IMR-90 (cell line): ENCODE measurements around the gene SLC25A21. TPM values are rescaled to one million over a fixed set of nuclear protein-coding genes. Genes with fewer than 3 reads are reported as not detected.

Source experiments
- ATAC-seq: fragments of 200-7000 bp; cut with Tn5 transposase; 2 replicates; pipeline ENCODE4 v1.9.1; 2020; ENCODE audit warnings: low read depth, mild to moderate bottlenecking, moderate library complexity
- BruUV-seq: library from RNA; stranded (reverse); fragments of 400-500 nt; replicated peaks from 2 replicates; lab custom pipeline; 2021; lab: Mats Ljungman, UMichigan
- CTCF ChIA-PET: fragments of 300-600 bp; formaldehyde crosslinking; extraction: SDS; loops from one replicate; lab custom pipeline; 2021; ENCODE audit warnings: antibody characterized with exemption; lab: Yijun Ruan, JAX
- POLR2A ChIA-PET: fragments of 300-600 bp; sonication (Branson Sonifier 250); formaldehyde crosslinking; loops from one replicate; lab custom pipeline; 2022; ENCODE audit warnings: antibody characterized with exemption; ENCODE audit not compliant: unreplicated experiment; lab: Charles Lee
- DNase-seq: peaks from one replicate; pipeline ENCODE4 v3.0.0; 2013
- H2AFZ ChIP-seq: replicated peaks from 2 replicates; pipeline ENCODE3; 2013; ENCODE audit warnings: low read length, mild to moderate bottlenecking; ENCODE audit not compliant: poor library complexity
- H2AK5ac ChIP-seq: 2 replicates; pipeline ENCODE4 v1.6.1; 2013; ENCODE audit warnings: low read depth, low read length, inconsistent platforms
- H2AK9ac ChIP-seq: replicated peaks from 2 replicates; pipeline ENCODE3; 2013; ENCODE audit warnings: mild to moderate bottlenecking, low read depth, low read length, moderate library complexity; ENCODE audit not compliant: poor library complexity
- H2BK120ac ChIP-seq: 2 replicates; pipeline ENCODE4 v1.6.1; 2013; ENCODE audit warnings: low read depth, low read length, inconsistent platforms
- H2BK15ac ChIP-seq: 3 replicates; pipeline ENCODE4 v1.6.1; 2013; ENCODE audit warnings: low read depth, low read length, inconsistent platforms
- H2BK20ac ChIP-seq: 2 replicates; pipeline ENCODE4 v1.6.1; 2013; ENCODE audit warnings: low read depth, mild to moderate bottlenecking, inconsistent platforms, low read length, moderate library complexity
- H2BK5ac ChIP-seq: 2 replicates; pipeline ENCODE4 v1.6.1; 2013; ENCODE audit warnings: mild to moderate bottlenecking, low read depth, low read length, inconsistent platforms; ENCODE audit not compliant: poor library complexity, severe bottlenecking
- H3K14ac ChIP-seq: replicated peaks from 2 replicates; pipeline ENCODE4 v1.6.1; 2013; ENCODE audit warnings: low read depth, low read length, inconsistent platforms
- H3K18ac ChIP-seq: 2 replicates; pipeline ENCODE4 v1.6.1; 2013; ENCODE audit warnings: low read depth, low read length, control low read depth
- H3K23ac ChIP-seq: 2 replicates; pipeline ENCODE4 v1.6.1; 2013; ENCODE audit warnings: low read depth, low read length, inconsistent platforms
- H3K27ac ChIP-seq: 2 replicates; pipeline ENCODE4 v1.5.1; 2013; ENCODE audit warnings: mild to moderate bottlenecking, control low read depth, low read length; ENCODE audit not compliant: insufficient read depth
- H3K27me3 ChIP-seq: 2 replicates; pipeline ENCODE4 v1.6.1; 2013; ENCODE audit warnings: low read length; ENCODE audit not compliant: control insufficient read depth, insufficient read depth
- H3K36me3 ChIP-seq: 2 replicates; pipeline ENCODE4 v1.6.1; 2013; ENCODE audit warnings: low read length, mixed read lengths; ENCODE audit not compliant: control insufficient read depth, insufficient read depth
- H3K4ac ChIP-seq: 2 replicates; pipeline ENCODE4 v1.6.1; 2013; ENCODE audit warnings: low read depth, low read length, inconsistent platforms
- H3K4me1 ChIP-seq: 2 replicates; pipeline ENCODE4 v1.6.1; 2013; ENCODE audit warnings: low read length, mixed read lengths; ENCODE audit not compliant: control insufficient read depth, insufficient read depth
- H3K4me2 ChIP-seq: 2 replicates; pipeline ENCODE4 v1.6.1; 2013; ENCODE audit warnings: low read depth, mild to moderate bottlenecking, control low read depth, low read length, moderate library complexity
- H3K4me3 ChIP-seq: 2 replicates; pipeline ENCODE4 v1.5.1; 2013; ENCODE audit warnings: low read depth, mild to moderate bottlenecking, control low read depth, low read length, moderate library complexity; ENCODE audit not compliant: insufficient read depth
- H3K56ac ChIP-seq: 2 replicates; pipeline ENCODE4 v1.6.1; 2013; ENCODE audit warnings: low read length, inconsistent platforms; ENCODE audit not compliant: insufficient read depth; ENCODE audit errors: extremely low read depth
- H3K79me1 ChIP-seq, 2 experiments: 2 replicates each; pipeline ENCODE4 v1.6.1; 2013; ENCODE audit warnings: low read length in 2 of 2, inconsistent platforms in 1 of 2, low read depth in 1 of 2
- H3K9ac ChIP-seq: 2 replicates; pipeline ENCODE4 v1.6.1; 2013; ENCODE audit warnings: low read depth, low read length, control low read depth
- H3K9me1 ChIP-seq: 2 replicates; pipeline ENCODE4 v1.6.1; 2013; ENCODE audit warnings: low read length, inconsistent platforms; ENCODE audit not compliant: insufficient read depth
- H3K9me3 ChIP-seq: 2 replicates; pipeline ENCODE4 v1.6.1; 2013; ENCODE audit warnings: low read length; ENCODE audit not compliant: control insufficient read depth, insufficient read depth
- H4K20me1 ChIP-seq: 2 replicates; pipeline ENCODE4 v1.6.1; 2013; ENCODE audit warnings: low read length, inconsistent platforms; ENCODE audit not compliant: insufficient read depth
- H4K5ac ChIP-seq: 2 replicates; pipeline ENCODE4 v1.6.1; 2013; ENCODE audit warnings: mild to moderate bottlenecking, low read depth, low read length, control low read depth
- H4K8ac ChIP-seq, 2 experiments: 2 replicates each; pipeline ENCODE4 v1.6.1; 2013; ENCODE audit warnings: low read depth in 2 of 2, low read length in 2 of 2, control low read depth in 1 of 2, inconsistent platforms in 1 of 2
- H4K91ac ChIP-seq: 2 replicates; pipeline ENCODE4 v1.6.1; 2013; ENCODE audit warnings: low read depth, low read length, inconsistent platforms; ENCODE audit not compliant: insufficient read depth
- CEBPB ChIP-seq: IDR thresholded peaks from 2 replicates; pipeline ENCODE4 v1.6.1; 2012; ENCODE audit warnings: low read depth, low read length, improper control_type of control experiment
- NFE2L2 ChIP-seq: fragments of 150-350 bp; IDR thresholded peaks from 2 replicates; pipeline ENCODE4 v1.6.1; 2016; ENCODE audit warnings: low read depth, mild to moderate bottlenecking, low read length
- RAD21 ChIP-seq: IDR thresholded peaks from 2 replicates; pipeline ENCODE4 v1.6.1; 2012; ENCODE audit warnings: low read length, improper control_type of control experiment
- RCOR1 ChIP-seq: IDR thresholded peaks from 2 replicates; pipeline ENCODE4 v1.6.1; 2012; ENCODE audit warnings: mild to moderate bottlenecking, low read length, improper control_type of control experiment; ENCODE audit not compliant: insufficient replicate concordance
- WGBS, 2 experiments: methylation state at CpG; one replicate each; pipeline versions ENCODE4 v1.1.5 to v1.1.7; 2013; ENCODE audit warnings: missing lambda C conversion rate in 2 of 2; ENCODE audit not compliant: insufficient read length in 1 of 2; ENCODE audit errors: extremely low coverage in 2 of 2; 5-methylcytosine and 5-hydroxymethylcytosine counted together
- dilution Hi-C: fragments of 300-500 bp; cut with HindIII; formaldehyde crosslinking; loops from one replicate; pipeline ENCODE4 v1.14.3; 2018; ENCODE audit warnings: low sequenced_read_pairs; ENCODE audit not compliant: unreplicated experiment
- in situ Hi-C: fragments of 300-500 bp; cut with MboI; formaldehyde crosslinking; loops from 3 replicates; pipeline ENCODE4 v1.14.3; 2019; ENCODE audit warnings: low sequenced_read_pairs, inconsistent platforms, mixed read lengths
- intact Hi-C: fragments of 100-400 bp; cut with micrococcal nuclease; formaldehyde crosslinking; loops from 2 replicates; pipeline ENCODE4 v1.10.0; 2022
- polyA plus RNA-seq, 3 experiments: library from polyadenylated mRNA; depleted of rRNA; stranded (reverse); fragments of >200 nt; gene quantifications; 2 replicates each; pipeline ENCODE4 v1.2.3, GENCODE V29; 2012; ENCODE audit warnings: low replicate concordance in 1 of 3
- total RNA-seq: library from RNA; depleted of rRNA; stranded (reverse); fragments of >200 nt; gene quantifications from 2 replicates; pipeline ENCODE4 v1.2.3, GENCODE V29; 2012

The SLC25A21 gene
- total and polyA plus RNA-seq, 2 of the 4 experiments (the other 2 are of a cell fraction), result 0.62 to 0.90 TPM

GRCh38 chr14:36659822-36660735, 512.3 kb downstream of the SLC25A21 start (continued):
- TF ChIP-seq RCOR1, result no peak
- TF ChIP-seq CEBPB, result no peak

GRCh38 chr14:36659010-36659821, 513.2 kb downstream of the SLC25A21 start:
- H4K8ac ChIP-seq, result no peak overlapping the region
- no peak overlapping the region for H3K14ac ChIP-seq
- no peak overlapping the region for H3K9ac ChIP-seq
- no peak overlapping the region for H2AFZ ChIP-seq
- DNase-seq (no peak), ATAC-seq (no peak)
- no peak overlapping the region for H3K56ac ChIP-seq
- CTCF ChIA-PET, result interaction anchor here (0.8 kb wide), 2 partner anchors 11 to 590 kb away, joined by 3 read pairs; no protein-coding TSS in a partner anchor
- intact Hi-C loops, result no loop called here
- no peak for TF ChIP-seq NFE2L2
- TF ChIP-seq RAD21, result no peak
- POLR2A ChIA-PET, result no interaction called here
- H4K20me1 ChIP-seq, result no peaks in the 10 kb centered on the region; the same call in 1 of the 2 replicates
- BruUV-seq, result no TSS peak
- dilution Hi-C loops, result no loop called here
- no peak overlapping the region for H2AK5ac ChIP-seq
- 2% methylated on average over 8 of the region's 35 CpGs; no CpG with 5 or more reads in 1 of the 2 experiments for WGBS, 2 experiments
- peaks cover 7% of the 10 kb centered on the region; the same call in 1 of the 2 replicates for H3K4me1 ChIP-seq
- no peak overlapping the region for H3K4me2 ChIP-seq
- H2BK20ac ChIP-seq, result no peak overlapping the region
- H3K79me1 ChIP-seq, result no peaks in the 10 kb centered on the region
- H2BK120ac ChIP-seq, result no peak overlapping the region
- H4K91ac ChIP-seq, result no peak overlapping the region
- H3K9me1 ChIP-seq, result no peaks in the 10 kb centered on the region
- no peak overlapping the region for H2AK9ac ChIP-seq
- H3K36me3 ChIP-seq, result no peaks in the 10 kb centered on the region
- H3K4ac ChIP-seq, result no peak overlapping the region
- peaks cover 99% of the 10 kb centered on the region for H3K27me3 ChIP-seq
- H3K27ac ChIP-seq, result no peak overlapping the region
- no peak overlapping the region for H2BK15ac ChIP-seq
- in situ Hi-C loops, result loop anchor here (10.0 kb wide), 1 partner anchor 486 kb away; no protein-coding TSS in a partner anchor
- no peak overlapping the region for H3K18ac ChIP-seq
- no peak overlapping the region for H3K23ac ChIP-seq
- peaks cover 14% of the 10 kb centered on the region for H3K9me3 ChIP-seq
- H2BK5ac ChIP-seq, result no peak overlapping the region
- no peak overlapping the region for H4K5ac ChIP-seq
- no peak overlapping the region for H3K4me3 ChIP-seq
